Activated effector memory CD4-positive, alpha-beta T cell treated with anti-CD3 and anti-CD28 coated beads, Interleukin-2, amount 50 U/mL, for 16 hours (primary cell): Measurements from ENCODE around the gene NLRP2B.
"Not testable (repeated sequence)": the region's sequence is repeated elsewhere in the genome, so short reads cannot be mapped to it uniquely, and the experiment has no call there.

Source experiments
- DNase-seq: peaks from one replicate; pipeline ENCODE4 v3.0.0-alpha.2; 2020

NLRP2B gene

DNA sequence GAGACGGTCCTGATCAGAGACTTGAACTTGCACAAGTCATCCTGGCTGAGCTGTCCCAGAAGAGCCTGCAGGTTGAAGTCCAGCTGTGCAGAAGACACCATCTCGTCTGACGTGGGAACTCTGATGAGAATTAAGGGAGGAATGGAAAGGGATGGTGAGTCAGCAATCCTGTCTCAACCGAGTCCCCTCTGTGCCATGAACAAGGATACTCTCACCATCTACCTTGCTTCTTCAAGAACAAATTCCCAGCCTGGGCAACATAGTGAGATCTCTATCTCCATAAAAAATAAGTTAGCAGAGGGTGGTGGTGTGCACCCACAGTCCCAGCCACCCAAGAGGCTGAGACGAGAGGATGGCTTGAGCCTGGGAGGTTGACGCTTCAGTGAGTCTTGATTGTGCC lies at the start of gene NLRP2B:
Gene NLRP2B (minus strand): TSS at position 101 of the 400 bp plus-strand sequence.
- no peak for DNase-seq

DNA sequence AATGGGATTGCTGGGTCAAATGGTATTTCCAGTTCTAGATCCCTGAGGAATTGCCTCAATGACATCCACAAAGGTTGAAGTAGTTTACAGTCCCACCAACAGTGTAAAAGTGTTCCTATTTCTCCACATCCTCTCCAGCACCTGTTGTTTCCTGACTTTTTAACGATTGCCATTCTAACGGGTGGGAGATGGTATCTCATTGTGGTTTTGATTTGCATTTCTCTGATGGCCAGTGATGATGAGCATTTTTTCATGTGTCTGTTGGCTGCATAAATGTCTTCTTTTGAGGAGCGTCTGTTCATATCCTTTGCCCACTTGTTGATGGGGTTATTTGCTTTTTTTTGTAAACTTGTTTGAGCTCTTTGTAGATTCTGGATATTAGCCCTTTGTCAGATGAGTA lies 45.9 kb upstream of the NLRP2B start:
- DNase-seq: not testable (repeated sequence)

DNA sequence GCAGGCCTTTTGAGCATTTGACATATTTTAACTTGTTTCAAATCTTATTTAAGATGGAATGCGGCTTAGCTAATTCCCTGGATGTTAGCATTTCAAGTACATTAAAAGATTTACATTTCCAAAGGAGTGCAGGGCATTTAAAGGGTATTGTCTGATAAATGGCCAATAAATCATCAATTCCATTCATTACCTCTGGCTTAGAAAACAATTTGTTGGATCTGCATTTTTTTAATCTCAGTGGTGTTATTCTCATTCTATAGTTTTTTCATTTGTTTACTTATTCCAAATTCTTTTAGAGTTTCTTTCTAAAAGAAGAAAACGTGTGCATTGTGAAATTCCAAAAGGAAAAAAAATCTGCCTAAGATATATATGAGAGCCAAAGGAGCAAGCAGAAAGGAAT lies 1.3 kb upstream of the NLRP2B start:
- no peak for DNase-seq

- no peak for DNase-seq
Observed at GRCh38 chrX:57678686-57679428, 1.2 kb downstream of the NLRP2B start.

- DNase-seq: no peak
Observed at GRCh38 chrX:57677132-57677858, 2.8 kb downstream of the NLRP2B start.

GRCh38 chrX:57675320-57675719 lies 4.7 kb downstream of the NLRP2B start:
- DNase-seq: no peak

DNA sequence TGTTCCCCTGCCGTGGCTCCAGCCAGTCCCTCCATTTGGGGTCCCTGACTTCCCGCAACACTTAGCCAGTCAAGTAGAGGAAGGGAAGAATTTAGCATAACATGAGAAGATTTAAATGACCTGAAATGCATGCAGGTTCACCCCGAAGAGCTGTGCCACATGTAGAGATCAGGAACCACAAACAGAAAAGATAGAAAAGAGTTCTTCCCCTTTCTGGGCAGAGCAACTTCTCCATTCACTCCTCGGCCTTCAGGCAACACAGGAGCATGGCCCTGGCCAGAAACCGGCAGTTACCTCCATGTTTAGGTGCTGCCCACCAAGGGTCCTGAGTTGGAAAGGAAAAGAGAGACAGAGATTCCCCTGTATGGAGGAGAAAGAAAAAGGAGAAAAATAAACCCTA lies 5.2 kb downstream of the NLRP2B start:
- DNase-seq: no peak

GRCh38 chrX:57669961-57670360 lies 10.1 kb downstream of the NLRP2B start:
- no peak for DNase-seq

GRCh38 chrX:57667010-57667409 lies 13.1 kb downstream of the NLRP2B start:
- no peak for DNase-seq

DNA sequence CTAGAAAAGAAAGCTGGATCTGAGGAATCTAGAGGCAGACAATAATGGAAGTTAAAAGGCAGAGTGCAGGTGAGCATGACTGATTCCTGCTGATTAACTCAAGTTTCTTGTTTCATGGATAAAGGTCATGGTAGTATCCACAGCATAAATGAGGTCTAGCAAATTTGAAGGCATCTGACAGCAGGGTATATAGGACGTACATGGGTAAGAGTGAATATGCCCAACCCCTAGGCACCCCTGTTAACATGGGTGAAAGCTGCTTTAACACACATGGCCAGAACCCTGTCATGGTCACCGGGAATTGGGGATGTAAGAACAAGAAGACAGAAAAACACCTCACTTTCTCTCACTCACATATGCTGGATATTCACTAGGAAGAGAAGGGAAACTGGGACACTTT lies 25.0 kb downstream of the NLRP2B start:
- DNase-seq: no peak

GRCh38 chrX:57652705-57653104 lies 27.4 kb downstream of the NLRP2B start:
- no peak for DNase-seq

DNA sequence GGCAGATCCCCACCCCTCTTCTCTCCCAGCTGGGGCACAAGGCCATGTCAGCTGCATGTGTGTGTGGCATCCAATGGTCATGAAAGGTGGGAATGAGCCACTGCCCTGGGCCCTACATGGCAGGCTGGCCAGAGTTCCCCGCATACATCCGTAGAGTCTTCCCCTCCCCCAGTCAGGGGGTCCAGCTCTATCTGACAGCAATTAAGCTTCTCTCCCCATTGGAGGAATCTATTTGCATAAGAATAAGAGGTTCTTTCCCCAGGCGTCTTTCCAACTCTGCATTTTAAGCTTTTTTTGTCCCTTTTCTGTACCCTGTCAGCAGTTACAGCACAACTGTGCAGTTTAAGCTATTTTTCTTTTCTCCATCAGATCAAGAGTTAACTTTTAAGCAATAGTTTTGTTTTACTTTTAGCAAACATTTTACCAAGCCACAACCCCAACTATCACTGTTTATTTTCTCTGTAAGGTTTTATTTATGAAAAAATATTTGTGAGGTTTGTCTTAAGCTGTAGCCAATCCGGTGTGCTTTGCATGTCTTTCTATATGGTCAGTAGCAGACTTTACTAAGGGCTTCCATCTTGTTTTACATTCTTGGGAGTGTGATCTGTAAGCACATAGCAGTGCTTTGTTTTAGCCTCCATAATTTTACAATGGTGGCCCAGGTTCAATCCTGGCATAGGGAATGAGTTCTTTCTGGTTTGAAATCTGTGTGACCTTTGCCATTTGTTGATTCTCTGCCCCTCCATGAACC lies 28.7 kb downstream of the NLRP2B start:
- DNase-seq: no peak

- no peak for DNase-seq
Observed at GRCh38 chrX:57647020-57647419, 33.0 kb downstream of the NLRP2B start.

DNA sequence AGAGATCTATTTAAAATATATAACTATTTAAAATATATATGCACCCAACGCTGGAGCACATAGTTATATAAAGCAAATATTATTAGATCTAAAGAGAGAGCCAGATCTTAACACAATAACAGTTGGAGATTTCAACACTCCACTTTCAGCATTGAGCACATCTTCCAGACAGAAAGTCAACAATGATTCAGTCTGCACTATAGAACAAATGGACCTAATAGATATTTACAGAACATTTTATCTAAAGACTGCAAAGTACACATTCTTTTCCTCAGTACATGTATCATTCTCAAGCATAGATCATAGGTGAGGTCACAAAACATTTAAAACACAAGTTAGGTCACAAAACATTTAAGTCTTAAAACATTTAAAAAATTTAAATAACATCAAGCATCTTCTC lies 36.4 kb downstream of the NLRP2B start:
- DNase-seq: no peak

DNA sequence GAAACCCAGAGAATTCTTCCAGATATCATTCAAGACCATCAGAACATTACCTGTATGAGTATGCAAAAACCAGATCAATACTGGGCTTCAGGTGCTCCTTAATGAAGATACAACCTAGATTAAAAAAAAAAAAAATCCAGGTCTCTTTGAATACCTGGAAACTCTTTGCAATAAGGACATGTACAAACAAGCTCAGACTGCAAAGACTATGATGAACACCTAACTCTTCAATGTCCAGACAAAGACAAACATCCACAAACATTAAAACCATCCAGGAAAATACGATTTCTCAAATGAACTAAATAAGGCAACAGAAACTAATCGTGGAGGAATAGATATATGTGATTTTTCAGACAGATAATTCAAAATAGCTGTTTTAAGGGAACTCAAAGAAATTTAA lies 38.7 kb downstream of the NLRP2B start:
- no peak for DNase-seq

DNA sequence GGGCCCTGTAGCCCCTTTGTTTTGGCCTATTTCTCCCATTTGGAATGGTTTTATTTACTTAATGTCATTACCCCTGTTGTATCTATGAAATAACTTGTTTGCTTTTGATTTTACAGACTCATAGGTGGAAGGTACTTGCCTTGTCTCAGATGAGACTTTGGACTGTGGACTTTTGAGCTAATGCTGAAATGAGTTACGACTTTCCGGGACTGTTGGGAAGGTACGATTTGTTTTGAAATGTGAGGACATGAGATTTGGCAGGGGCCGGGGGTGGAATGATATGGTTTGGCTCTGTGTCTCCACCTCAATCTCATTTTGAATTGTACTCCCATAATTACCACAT lies 39.4 kb downstream of the NLRP2B start:
- no peak for DNase-seq

- not testable (repeated sequence) for DNase-seq
Observed at GRCh38 chrX:57629438-57629837, 50.6 kb downstream of the NLRP2B start.
